HG02885 (cell line): ENCODE data around the gene PCCA.

ENCODE experiments used
- ATAC-seq: cut with Tn5 transposase; IDR thresholded peaks from one replicate; pipeline ENCODE4 v1.9.1; 2021; ENCODE audit warnings: mild to moderate bottlenecking; ENCODE audit not compliant: unreplicated experiment, poor library complexity

PCCA gene

GRCh38 chr13:100442095-100442832, 353.4 kb downstream of the PCCA start:
- no peak for ATAC-seq

- no peak for ATAC-seq
These were observed 354.5 kb downstream of the PCCA start for GRCh38 chr13:100443278-100443997.

- no peak for ATAC-seq
These were observed 355.1 kb downstream of the PCCA start for GRCh38 chr13:100443998-100444328.

- ATAC-seq, result no peak
These were observed 358.9 kb downstream of the PCCA start for GRCh38 chr13:100447831-100448230.

- ATAC-seq, result no peak
These were observed 363.0 kb downstream of the PCCA start for GRCh38 chr13:100451923-100452322.

GRCh38 chr13:100454876-100455275, 366.0 kb downstream of the PCCA start:
- ATAC-seq, result no peak

GRCh38 chr13:100458673-100459072, 369.8 kb downstream of the PCCA start:
- ATAC-seq, result no peak

GRCh38 chr13:100459747-100460146, 370.9 kb downstream of the PCCA start:
- ATAC-seq, result no peak

- ATAC-seq, result no peak
These were observed 371.4 kb downstream of the PCCA start for GRCh38 chr13:100460266-100460665.

- ATAC-seq, result no peak
These were observed 371.9 kb downstream of the PCCA start for GRCh38 chr13:100460791-100461190.

- no peak for ATAC-seq
These were observed 372.6 kb downstream of the PCCA start for GRCh38 chr13:100461309-100462030.

GRCh38 chr13:100464006-100464405, 375.1 kb downstream of the PCCA start:
- ATAC-seq, result no peak

GRCh38 chr13:100465558-100465957, 376.7 kb downstream of the PCCA start:
- no peak for ATAC-seq

GRCh38 chr13:100470866-100471505, 382.1 kb downstream of the PCCA start:
- no peak for ATAC-seq

- ATAC-seq, result no peak
These were observed 384.2 kb downstream of the PCCA start for GRCh38 chr13:100473087-100473486.

- ATAC-seq, result no peak
These were observed 384.7 kb downstream of the PCCA start for GRCh38 chr13:100473501-100474044.

GRCh38 chr13:100476963-100477362, 388.1 kb downstream of the PCCA start:
- no peak for ATAC-seq

GRCh38 chr13:100478107-100478809, 389.4 kb downstream of the PCCA start:
- no peak for ATAC-seq

GRCh38 chr13:100480676-100481075, 391.8 kb downstream of the PCCA start:
- no peak for ATAC-seq

GRCh38 chr13:100483139-100483538, 394.2 kb downstream of the PCCA start:
- ATAC-seq, result no peak
